Stimulated activated CD8-positive, alpha-beta memory T cell treated with anti-CD3 and anti-CD28 coated beads, Interleukin-4, amount 100 ng/mL, for 24 hours (primary cell): ENCODE results near the gene GLT6D1.

Experiments used
- DNase-seq: peaks from one replicate; pipeline ENCODE4 v3.0.0-alpha.2; 2020; ENCODE audit warnings: low read depth

The GLT6D1 gene

DNA sequence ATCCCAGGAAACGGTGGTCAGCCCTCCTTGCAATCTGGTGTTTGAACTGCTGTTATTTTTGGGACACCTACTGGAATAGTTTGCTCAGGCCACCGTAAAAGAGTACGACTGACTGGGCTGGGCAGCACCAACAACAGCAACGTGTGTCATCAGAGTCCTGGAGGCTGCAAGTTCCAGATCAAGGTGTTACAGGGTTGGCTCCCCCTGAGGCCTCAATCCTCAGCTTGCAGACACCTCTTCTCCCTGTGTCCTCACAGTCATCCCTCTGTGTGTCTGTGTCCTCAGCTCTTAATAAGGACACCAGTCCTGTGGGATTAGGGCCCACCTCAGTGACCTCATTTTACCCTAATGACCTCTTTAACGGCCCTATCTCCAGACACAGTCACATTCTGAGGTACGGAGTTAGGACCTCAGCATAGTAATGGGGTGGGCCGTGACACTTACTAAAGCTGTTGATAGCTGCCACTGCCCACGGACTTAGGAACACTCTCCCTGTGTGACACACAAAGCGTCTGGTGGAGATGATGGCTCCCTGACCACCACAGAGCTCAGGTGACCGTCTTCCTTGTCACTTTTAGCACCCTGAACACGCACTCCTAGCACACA, 16.8 kb downstream of the GLT6D1 start:
- DNase-seq, result no peak

DNA sequence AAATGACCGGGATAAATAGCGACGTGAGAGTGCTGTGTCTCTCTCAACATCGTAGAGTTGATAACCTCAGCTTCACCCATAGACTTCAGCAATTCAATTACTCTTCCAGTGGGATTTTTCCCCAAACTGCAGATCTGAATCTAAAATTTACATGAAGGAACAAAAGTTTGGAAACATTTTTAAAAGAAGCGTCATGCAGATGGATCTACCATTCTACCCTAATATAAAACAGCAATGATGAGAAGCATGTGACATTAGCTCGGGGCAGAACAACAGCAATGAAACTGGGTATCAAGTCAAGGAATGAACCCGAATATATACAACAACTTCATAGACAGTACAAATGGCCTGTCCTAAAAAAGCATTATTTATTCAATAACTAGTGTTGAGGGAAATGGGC, 18.8 kb downstream of the GLT6D1 start:
- DNase-seq, result no peak

DNA sequence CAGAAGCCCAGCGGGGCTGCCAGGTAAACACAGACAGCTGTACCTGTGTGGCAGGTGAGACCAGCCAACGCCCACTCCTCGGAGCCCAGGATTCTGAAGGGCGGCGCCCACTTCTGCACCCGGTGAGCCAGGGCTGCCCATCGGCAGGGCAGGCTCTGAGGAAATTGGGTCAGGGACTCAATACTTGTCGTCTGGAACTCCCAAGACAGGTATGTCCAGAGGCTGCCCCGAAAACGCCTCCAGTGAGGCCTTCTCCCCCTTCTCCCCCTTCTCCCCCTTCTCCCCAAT, 19.8 kb downstream of the GLT6D1 start:
- no peak for DNase-seq

DNA sequence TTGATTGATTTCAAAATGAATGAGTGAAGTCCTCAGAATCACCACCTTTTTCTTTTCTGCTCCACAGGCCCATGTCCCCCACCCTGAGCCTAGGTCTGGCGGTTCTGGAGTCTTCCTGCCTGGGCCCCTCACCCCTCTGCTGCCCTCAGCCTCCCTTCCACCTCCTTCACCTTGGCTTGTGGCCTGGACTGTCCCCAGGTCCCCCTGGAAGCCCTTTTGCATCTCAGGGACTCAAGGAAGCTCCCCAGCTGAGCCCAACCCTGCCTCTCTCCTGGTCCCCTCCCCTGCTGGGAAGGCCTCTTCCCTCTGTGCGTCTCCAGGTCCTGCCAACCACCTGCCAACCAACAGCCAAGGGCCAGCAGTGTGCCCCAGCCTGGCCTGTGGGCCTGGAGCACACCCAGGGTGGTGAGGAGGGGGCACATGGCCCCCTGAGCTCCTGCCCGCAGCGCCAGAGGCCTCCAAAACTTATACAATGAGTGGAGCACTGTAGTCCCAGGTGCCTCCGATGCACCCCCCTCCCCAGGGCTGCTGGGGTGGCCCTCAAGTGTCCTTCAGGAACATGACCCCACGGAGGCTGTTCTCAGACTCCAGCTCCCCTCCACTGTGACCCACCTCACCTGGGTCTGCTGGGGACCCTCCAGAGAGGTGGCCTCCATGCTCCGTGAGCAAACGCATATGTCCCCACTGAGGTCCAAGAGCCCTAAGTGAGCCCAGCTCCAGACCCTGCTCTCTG, 20.3 kb downstream of the GLT6D1 start:
- no peak for DNase-seq

DNA sequence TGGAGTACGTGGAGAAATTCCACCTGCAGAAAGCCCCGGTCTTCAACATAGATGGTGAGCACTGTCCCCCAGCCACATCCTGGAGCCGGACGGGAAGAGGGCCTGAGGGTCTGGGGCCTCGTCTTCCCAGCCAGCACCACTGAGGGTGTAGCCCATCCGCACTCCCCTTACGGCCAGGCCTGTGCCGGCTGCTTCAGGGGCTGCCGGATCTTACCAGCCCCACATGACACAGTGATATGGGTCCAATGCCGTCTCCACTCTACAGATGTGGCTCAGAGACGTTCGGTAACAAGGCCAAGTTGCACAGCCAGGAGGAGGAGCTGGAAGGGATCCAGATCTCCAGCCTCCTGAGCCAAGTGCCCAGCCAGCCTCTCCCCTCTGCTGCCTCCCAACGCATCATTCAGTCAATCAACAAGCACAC, 21.3 kb downstream of the GLT6D1 start:
- DNase-seq, result no peak

DNA sequence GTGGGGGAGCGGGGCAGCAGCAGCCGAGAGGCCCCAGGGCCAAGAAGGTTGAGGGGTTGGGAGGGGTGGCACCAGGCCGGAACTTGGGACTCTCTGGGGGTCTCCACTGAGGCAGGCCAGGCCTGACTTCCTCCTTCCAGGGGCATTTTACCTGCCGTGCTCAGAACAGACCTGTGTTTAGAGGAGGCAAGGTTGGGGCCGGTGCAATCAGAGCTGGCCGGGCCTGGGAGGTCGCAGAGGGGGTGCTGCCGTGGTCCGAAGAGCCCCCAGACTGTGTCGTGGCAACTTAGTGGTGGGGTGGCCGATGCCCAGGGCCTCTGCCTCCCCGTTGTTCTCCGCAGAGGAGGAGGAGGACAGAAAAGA, 21.8 kb downstream of the GLT6D1 start:
- DNase-seq, result no peak

DNA sequence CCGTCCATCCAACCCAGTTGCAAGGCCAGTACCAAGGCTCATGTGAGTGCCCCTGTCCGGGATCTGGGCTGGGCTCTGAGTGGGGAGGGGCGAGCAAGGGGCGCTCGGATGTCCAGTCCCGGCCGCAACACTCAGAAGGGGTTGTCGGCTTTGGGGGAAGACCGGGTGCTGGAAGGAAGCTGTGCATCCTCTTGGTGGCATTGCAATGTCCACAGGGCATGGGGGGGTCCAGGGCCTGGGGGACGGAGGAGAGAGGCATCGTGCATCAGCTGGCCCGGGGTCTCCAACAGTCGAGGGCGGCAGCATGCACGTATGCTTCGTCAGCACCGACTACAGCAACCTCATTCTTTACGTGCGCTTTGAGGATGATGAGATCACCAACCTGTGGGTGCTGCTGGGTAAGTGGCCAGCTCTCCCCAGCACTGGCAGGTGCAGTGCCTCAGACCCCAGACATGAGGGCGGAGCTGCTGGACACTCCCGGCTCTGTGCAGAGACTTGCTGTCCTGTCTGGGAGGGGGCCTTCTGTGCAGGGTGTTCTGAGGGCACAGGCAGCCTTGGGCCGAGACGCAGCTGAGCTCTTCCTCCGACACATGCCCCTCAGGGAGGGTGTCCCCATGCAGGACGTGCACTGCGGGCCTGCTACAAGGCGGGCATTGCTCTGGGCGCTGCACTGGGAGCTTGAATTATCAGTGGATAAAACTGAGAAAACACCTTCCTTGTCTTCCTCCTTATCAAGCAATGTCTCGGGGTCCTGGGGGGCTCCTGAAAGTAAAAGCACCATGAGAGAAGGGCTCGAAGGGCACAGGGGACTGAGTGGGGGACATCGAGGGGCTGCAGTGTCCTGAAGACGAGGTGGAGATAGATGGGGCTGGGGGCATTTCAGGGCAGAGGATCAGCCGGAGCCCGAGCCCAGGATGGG, 22.5 kb downstream of the GLT6D1 start:
- no peak for DNase-seq

DNA sequence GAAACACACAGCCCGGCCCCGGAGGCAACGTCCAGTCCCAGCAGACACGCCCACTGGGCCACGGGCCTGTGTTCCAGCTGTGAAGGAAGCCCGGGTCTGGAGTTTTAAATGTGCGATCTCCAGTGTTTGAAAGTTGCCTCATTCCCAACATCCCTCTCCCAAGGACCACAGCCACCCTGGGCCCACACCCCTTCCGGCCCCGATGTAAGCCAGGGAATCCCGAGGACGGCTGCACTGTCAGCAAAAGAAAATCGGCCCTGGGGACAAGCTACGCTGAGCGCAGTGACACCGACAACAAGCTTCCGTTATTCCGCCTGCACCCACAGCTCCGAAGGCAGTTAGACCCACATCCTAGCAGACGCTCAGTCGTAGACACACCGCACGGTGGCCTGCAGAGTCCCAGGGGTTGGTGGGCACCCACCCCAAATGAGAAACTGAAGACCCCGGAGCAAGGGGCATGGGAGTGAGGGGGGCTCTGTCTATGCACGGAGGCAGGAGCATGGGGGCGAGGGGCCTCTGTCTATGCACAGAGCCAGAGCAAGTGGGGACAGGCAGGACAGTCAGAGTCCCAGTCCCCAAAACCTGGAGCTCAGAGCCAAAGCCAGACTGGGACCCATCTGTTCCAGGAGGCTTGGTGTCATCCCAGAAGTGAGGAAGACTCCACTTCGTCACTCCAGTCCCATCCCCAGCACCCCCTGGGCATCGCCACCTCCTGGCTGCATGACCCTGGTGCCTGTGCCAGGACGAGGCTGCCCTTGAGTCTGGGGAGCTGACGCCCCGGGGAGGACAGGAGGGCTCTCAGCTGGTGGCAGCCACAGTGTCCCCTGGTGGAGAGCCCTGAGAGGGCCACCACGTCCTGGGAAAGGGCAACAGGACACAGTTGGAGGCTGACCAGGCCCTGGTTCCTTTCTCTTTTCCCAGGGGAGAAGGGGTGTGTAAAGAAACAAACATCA, 23.4 kb downstream of the GLT6D1 start:
- DNase-seq, result no peak

DNA sequence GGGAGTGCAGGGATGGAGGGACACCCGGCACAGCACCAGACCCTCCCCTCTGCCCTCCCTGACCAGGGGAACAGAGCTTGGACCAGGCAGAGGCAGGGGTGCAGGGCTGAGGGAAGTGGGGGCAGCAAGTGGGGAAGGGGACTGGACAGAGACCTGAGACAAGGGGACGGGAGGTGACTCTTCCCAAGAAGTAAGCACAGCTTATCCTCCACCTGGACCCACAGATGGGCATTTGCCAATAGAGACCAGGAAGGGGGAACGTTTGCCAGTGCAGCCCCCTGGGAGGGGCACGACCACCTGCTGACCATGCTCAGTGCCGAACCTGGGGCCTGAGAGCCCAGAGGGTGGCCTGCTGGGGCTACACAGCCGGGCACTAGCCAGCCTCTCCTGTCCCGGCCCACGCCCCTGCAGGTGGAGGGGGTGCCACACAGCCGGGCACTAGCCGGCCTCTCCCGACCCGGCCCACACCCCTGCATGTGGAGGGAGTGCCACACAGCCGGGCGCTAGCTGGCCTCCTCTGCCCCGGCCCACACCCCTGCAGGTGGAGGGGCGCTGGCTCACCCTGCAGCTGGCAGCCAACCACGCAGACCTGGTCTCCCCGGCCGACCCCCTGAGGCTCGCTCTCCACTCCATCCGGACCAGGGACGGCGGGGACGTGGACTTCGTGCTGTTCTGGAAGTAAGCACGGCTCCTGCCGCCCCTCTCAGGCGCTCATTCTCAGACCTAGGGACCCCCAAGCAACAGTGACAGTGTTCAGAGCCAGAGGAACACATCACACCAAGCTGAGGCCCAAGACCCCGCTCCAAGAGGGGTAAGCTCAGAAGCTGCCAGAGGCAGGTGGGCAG, 24.3 kb downstream of the GLT6D1 start:
- no peak for DNase-seq

DNA sequence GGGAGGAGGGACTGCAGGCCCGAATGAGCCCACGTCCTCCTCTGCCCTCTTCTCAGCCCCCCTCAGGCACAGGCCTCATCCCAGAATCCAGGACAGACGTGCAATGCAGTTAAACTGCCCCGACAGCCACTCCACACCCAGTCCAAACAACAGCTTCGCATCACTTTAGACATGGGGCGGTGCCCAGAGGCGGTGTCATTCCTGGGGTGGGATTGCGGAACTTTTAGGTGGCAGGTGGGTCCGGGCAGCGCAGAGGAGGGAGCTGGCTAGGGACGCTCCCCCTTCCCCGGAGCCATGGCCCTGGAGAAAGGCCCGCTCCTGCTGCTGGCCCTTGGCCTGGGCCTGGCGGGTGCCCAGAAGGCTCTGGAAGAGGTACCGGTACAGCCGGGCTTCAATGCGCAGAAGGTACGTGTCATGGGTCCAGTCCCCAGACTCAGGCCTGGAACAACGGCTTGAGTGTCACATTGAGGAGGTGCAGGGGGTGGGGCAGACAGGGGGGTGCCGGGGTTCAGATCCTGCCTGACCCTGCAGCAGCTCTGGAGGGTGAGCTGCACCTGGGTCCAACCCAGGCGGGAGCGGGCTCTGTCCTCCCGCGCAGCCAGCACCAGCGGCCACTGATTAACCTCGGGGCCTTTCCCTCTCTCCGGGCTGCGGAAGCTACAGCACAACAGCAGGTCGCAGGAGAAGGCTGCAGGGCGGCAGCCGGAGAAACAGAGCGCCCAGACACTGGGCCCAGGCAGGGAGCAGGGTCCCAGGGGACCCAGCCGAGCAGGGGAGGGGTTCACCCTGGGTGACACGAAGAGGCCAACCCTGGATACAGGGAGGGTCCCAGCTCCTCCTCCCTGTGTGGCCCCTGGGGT, 25.2 kb downstream of the GLT6D1 start:
- no peak for DNase-seq

DNA sequence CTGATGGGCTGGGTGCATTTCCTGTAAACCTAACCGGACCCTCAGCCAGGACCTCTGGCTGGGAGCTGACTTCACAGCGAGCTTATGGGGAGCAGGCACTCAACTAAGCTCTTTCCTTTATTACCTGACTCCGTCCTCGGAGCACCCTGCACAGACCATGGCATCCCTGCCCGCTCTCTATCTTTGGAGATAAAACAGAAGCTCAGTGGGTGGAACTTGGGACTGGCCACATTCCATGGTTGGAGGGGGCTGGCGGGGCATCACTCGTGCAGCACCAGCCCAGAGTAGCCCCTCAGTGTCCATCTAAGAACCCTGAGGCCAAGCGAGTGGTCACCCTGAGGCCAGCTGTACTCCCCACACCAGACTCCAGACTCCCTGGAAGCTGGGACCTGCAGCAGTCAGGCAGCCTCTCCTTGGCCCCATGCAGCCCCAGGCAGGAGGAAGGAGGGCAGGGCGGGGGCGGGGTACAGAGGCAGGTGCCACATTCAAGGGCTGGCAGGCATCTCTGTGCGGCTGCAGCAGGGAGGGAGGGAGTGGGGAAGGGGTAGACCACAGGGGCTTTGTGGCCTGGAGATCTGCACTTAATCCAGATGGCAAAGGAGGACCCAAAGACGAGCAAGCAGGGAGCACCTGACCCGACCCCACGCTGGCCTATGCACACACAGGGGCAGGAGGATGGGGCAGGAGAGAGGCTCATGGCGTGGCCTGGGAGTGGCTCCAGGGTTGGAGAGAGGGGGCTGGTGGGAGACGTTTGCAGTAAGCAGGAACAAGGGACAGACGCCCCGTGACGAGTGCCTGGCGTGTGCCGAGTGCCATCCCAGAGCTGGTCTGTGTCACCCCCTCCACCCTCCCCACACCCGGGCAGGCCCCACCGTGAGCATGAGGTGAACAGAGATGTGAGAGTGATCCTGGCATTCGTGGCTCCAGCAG, 26.1 kb downstream of the GLT6D1 start:
- no peak for DNase-seq

DNA sequence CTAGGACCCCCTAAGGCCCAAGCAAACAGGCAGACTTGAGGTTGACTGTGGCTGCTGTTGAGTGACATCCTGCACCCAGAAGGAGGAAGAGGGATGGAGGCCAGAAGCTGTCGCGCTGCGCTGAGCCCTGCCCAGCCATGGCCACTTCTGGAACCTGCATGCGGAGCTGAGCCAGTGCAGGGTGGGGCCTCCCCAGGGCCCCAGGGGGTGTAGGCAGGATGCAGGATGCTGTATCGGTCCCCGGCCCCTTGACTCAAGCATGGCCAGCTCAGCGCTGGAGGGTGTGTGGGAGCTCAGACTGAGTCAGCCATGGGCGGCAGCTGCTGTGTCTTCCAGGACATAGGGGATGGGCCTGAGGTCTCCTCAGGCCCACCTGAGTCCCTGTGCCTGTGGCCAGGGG, 26.9 kb downstream of the GLT6D1 start:
- DNase-seq, result no peak

DNA sequence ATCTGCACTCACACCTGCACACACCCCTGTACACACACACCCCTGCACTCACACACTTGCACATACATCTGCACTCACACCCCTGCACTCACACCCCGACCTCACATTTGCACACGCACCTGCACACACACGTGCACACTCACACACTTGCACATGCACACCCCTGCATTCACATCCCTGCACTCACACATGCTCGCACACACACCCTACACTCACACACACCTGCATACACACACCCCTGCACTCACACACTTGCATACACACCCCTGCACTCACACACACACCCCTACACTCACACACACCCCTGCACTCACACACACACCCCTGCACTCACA, 27.5 kb downstream of the GLT6D1 start:
- no peak for DNase-seq

DNA sequence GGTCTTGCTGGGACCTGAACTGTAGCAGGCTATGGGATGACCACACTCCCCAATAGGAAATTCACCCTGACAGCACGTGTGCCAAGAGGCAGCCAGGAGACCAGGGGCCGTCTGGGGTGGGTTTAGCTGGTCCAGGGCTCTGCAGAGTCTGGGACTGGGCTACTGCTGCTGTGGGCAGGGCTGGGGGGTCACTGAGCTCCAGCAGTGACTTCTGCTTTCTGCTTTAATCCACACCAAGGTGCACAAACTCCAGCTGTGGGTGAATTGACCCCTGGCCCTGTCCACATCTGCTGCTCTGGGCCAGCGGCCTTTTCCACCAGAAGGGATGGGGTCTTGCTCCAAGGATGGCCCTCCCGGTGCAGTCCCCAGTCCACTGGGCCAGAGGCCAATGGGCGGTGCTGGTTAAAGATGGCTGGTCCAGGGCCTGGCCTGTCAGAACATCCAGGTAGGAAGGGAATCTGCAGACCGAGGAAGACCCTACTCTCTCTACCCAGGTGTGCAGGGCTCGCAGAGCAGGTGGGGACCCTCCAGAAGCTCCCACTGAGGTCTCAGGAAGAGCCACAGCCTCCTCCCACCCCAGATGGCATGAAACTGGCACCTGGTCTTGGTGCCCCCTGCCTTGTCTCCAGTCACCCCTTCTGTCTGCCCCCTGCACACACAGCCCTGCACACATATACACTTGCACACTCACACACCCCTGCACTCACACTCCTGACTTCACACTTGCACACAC, 28.0 kb downstream of the GLT6D1 start:
- no peak for DNase-seq

DNA sequence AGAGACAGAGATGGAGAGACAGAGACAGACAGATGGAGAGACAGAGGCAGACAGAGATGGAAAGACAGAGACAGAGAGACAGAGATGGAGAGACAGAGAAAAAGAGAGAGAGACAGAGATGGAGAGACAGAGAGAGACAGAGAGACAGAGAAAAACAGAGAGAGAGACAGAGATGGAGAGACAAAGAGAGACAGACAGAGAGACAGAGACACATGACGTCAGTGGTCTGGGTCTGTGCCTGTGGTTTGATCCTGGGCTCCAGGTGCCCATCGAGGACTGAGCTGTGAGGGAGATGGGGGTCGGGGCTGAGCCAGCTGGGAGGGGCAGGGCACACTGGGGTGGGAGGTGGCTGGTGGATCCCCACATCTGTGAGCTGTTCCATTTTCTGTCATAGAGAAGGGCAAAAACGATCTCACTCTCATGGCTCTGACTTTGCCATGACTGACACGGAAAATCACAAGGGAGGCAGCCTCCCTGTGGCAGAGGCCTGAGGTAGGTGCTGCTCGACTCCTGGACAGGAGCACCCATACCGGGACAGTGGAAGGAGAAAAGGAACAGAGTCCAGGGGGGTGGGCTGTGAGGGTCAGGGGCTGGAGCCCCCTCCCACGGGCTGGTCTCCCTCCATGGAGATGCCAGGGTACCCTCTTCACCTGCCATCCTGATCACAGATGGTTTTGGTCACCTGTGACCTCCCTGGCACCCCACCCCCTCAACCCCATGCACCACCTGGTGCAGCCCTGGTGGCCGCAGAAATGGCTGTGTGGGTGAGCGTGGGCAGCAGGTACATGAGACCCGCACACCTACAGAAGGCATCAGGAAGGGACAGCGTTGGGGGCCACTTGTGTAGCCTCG, 28.8 kb downstream of the GLT6D1 start:
- no peak for DNase-seq

DNA sequence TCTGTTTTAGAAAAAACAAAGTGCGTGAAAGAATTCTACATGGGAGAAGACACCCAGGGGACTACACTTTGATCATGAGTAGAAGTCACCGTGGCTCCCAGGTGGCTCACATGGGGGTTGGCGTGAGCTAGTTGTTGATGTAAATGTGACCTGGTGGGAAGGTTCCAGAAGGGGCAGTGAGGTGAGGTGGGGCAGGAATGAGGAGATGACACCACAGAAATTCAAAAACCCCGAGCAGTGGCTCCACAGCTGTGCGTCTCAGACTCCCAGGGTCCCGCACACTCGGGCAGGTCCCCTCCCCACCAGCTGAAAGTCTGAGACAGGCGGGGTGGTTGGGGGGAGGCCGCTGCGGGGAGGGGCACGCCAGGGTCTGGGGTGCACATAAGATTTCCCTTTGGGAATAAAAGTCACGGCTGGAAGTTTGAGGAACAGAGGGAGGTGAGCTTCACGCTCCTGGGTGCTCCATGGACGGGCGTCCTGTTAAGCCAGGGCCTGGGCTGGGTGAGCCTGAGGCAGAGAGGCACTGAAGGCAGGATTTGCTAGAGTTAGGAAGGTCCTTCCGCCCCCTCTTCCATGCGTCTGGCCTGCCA, 29.9 kb downstream of the GLT6D1 start:
- no peak for DNase-seq

DNA sequence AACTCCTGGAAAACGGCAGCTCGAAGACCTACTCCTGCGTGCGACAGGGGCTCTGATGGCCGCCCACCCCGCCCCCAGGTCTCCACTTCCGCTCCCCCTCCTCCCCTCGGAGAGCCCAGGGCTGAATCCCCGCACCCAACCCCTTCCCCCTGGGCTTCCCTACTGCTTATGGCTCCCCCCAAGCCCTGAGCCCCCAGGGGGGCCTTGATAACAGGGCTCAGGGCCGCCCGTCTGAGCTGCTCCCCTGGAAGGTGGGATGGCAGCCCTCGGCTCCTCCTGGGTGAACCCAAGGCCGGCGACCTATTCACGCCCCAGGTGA, 30.4 kb downstream of the GLT6D1 start:
- no peak for DNase-seq
